ENCODE data around the gene SLC29A1.

Gene SLC29A1

DNA sequence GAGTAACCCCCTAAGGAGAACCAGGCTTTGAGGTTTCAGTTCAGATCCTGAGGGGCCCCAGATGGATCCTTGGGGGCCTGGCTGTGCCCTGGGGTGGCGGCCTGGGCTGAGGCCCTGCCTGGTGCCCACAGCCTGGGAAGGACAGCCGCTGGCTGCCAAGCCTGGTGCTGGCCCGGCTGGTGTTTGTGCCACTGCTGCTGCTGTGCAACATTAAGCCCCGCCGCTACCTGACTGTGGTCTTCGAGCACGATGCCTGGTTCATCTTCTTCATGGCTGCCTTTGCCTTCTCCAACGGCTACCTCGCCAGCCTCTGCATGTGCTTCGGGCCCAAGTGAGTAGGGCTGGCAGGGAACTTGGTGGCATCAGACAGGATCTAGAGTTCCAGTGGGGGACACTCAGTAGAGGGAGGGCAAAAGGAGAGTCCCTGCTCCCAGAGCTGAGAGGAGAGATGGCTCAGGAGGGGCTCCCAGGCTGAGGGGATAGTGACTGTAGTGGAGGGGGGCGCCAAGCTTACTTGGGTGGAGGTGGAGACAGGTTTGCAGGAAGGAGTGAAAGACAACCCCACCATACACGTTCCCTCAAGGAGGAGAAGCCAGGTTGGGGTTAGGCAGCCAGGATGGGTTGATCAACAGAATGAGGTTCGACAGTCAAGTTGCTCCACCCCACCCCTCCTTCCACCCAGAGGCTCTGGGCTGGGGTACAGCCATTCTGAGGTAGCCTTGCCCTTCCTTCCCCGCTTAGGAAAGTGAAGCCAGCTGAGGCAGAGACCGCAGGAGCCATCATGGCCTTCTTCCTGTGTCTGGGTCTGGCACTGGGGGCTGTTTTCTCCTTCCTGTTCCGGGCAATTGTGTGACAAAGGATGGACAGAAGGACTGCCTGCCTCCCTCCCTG, 9.5 kb downstream of the SLC29A1 start:
- Histone ChIP-seq H3K27ac (ENCODE audit: low read length) (peak overlapping the region; percentile 75), H3K4me3 (ENCODE audit: low read depth in 1 of 2, low read length in 2 of 2) (no peak overlapping the region), H3K4me1 (ENCODE audit: control insufficient read depth in 1 of 2, insufficient read depth in 2 of 2, low read length in 2 of 2) (peaks cover 21 to 89% of the 10 kb centered on the region in 2 donors), H3K9me3 (ENCODE audit: control insufficient read depth in 1 of 2, low read length in 2 of 2) (no peaks in the 10 kb centered on the region), H3K36me3 (ENCODE audit: control insufficient read depth in 1 of 2, insufficient read depth in 2 of 2, low read length in 2 of 2) (peaks cover 7 to 21% of the 10 kb centered on the region in 2 donors), H3K27me3 (ENCODE audit: low read depth, low read length) (no peaks in the 10 kb centered on the region)

- Histone ChIP-seq H3K4me1 (ENCODE audit: control insufficient read depth in 1 of 2, insufficient read depth in 2 of 2, low read length in 2 of 2) (peaks cover 21 to 82% of the 10 kb centered on the region in 2 donors), H3K9me3 (ENCODE audit: control insufficient read depth in 1 of 2, low read length in 2 of 2) (no peaks in the 10 kb centered on the region), H3K27ac (ENCODE audit: low read length) (peak overlapping the region; percentile 75), H3K36me3 (ENCODE audit: control insufficient read depth in 1 of 2, insufficient read depth in 2 of 2, low read length in 2 of 2) (peaks cover 7 to 21% of the 10 kb centered on the region in 2 donors), H3K27me3 (ENCODE audit: low read depth, low read length) (no peaks in the 10 kb centered on the region), H3K4me3 (ENCODE audit: low read depth in 1 of 2, low read length in 2 of 2) (no peak overlapping the region)
These were observed 10.2 kb downstream of the SLC29A1 start for GRCh38 chr6:44233567-44234100.

- Histone ChIP-seq H3K9me3 (ENCODE audit: control insufficient read depth in 1 of 2, low read length in 2 of 2) (no peaks in the 10 kb centered on the region), H3K36me3 (ENCODE audit: control insufficient read depth in 1 of 2, insufficient read depth in 2 of 2, low read length in 2 of 2) (peaks cover 7 to 20% of the 10 kb centered on the region in 2 donors), H3K4me3 (ENCODE audit: low read depth in 1 of 2, low read length in 2 of 2) (no peak overlapping the region), H3K27ac (ENCODE audit: low read length) (peak overlapping the region; percentile 75), H3K4me1 (ENCODE audit: control insufficient read depth in 1 of 2, insufficient read depth in 2 of 2, low read length in 2 of 2) (peaks cover 16 to 75% of the 10 kb centered on the region in 2 donors), H3K27me3 (ENCODE audit: low read depth, low read length) (no peaks in the 10 kb centered on the region)
These were observed 11.0 kb downstream of the SLC29A1 start for GRCh38 chr6:44234101-44235025.

GRCh38 chr6:44235269-44235668, 11.9 kb downstream of the SLC29A1 start:
- peaks cover 15 to 66% of the 10 kb centered on the region in 2 donors for H3K4me1 ChIP-seq (ENCODE audit: control insufficient read depth in 1 of 2, insufficient read depth in 2 of 2, low read length in 2 of 2)
- peaks cover 4 to 10% of the 10 kb centered on the region in 2 donors for H3K36me3 ChIP-seq (ENCODE audit: control insufficient read depth in 1 of 2, insufficient read depth in 2 of 2, low read length in 2 of 2)

DNA sequence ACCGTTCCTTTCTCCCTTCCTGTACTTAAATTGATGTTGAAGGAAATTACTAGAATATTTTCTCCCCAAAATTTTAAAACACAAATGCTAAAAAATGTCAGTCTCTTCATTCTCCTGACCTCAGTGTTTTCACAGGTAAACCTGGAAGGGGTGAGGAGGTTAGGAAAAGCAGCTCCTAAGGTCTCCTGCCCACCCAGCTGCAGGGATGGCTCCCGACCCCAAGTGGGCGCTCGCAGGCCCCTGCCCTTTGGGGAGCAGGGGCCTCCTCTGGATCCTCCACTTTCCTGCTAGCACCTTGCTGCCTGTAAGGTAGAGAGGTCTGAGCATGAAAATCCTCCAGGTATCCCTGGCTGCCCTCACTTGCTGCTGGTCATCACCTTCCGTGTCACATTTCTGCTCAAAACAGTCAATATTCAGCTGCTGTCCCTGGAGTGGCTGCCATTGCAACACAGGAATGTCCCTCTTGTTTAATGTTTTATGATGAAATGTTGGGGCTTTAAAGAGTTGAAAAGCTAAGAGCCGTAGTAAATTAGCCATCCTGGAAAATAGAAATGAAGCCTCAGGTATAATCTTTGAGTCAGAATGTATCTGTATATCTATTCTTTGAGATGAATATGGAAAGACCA, 12.6 kb downstream of the SLC29A1 start:
- Histone ChIP-seq H3K4me1 (ENCODE audit: control insufficient read depth in 1 of 2, insufficient read depth in 2 of 2, low read length in 2 of 2) (peaks cover 15 to 59% of the 10 kb centered on the region in 2 donors), H3K27ac (ENCODE audit: low read length) (peak overlapping the region; percentile 75), H3K27me3 (ENCODE audit: low read depth, low read length) (no peaks in the 10 kb centered on the region), H3K9me3 (ENCODE audit: control insufficient read depth in 1 of 2, low read length in 2 of 2) (no peaks in the 10 kb centered on the region), H3K4me3 (ENCODE audit: low read depth in 1 of 2, low read length in 2 of 2) (no peak overlapping the region), H3K36me3 (ENCODE audit: control insufficient read depth in 1 of 2, insufficient read depth in 2 of 2, low read length in 2 of 2) (peaks cover 4 to 5% of the 10 kb centered on the region in 2 donors)

More at GRCh38 chr6:44235269-44235668, 11.9 kb downstream of the SLC29A1 start:
- Histone ChIP-seq H3K4me3 (ENCODE audit: low read depth in 1 of 2, low read length in 2 of 2) (no peak overlapping the region), H3K9me3 (ENCODE audit: control insufficient read depth in 1 of 2, low read length in 2 of 2) (no peaks in the 10 kb centered on the region), H3K27ac (ENCODE audit: low read length) (peak overlapping the region; percentile 75), H3K27me3 (ENCODE audit: low read depth, low read length) (no peaks in the 10 kb centered on the region)

DNA sequence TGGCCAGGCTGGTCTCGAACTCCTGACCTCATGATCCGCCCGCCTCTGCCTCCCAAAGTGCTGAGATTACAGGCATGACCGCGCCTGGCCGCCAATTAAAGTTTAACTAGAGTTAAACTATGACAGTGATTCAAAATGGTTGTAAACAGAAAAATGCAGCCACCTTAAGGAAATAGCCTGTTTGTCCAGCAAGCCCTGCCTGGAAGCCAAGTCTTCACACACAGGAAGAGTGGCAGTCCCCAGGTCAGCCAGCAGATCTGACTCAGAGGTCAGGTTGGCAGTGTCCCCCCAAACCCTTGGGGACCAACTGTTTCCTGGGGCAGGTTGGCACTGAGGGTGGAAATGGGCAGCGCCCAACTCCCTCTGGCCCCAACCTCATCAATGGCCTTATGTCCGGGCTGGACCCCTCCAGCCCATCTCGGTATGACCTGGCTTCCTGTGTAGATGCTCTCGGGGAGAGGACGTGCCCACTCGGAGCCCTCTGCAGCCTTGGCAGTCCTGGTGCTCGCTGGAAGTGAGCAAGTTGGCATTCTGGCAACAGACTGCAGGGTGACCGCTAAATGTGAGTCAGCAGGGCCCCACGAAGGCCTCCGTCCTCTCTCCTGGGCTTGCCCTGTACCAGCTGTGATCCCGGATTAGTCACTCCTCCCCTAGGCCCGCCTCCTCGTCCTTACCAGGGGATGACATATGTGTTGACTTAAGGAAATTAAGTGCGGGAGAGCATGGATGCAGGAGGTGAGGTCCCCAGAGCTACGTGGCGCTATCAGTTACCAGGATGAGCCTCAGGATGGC, 13.8 kb downstream of the SLC29A1 start:
- H3K36me3 ChIP-seq (ENCODE audit: control insufficient read depth in 1 of 2, insufficient read depth in 2 of 2, low read length in 2 of 2), result peaks cover 2 to 5% of the 10 kb centered on the region in 2 donors
- peaks cover 15 to 48% of the 10 kb centered on the region in 2 donors for H3K4me1 ChIP-seq (ENCODE audit: control insufficient read depth in 1 of 2, insufficient read depth in 2 of 2, low read length in 2 of 2)
- H3K27ac ChIP-seq (ENCODE audit: low read length), result peak overlapping the region; percentile 95

DNA sequence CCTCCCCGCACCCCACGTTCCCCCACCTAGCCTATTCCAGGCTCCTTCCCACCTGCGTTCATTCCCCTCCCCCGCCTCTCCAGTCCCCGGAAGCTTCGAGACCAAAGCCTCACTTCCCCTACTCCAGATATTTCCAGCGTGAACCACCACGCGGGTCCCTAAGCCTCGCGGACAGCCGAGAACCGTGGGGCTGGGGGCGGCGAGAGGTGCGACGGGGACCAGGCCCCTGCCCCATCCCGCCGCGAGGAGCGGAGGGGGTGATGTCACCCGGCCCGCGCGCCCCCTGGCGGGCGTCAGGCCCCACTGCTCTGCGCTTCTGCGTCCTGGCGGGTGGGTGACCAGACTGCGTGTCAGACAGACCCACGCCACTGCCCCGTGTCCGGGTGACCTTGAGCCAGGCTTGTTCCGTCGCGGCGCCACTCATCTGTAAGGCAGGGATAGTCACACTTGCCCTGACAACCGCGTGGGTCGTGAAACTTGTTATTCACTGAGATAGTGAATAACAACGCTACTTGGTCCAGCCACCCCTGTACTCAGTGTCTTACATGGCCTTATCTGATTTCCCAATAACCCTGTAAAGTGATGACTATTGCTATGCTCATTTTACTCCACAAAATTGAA, 14.5 kb downstream of the SLC29A1 start:
- peaks cover 15 to 42% of the 10 kb centered on the region in 2 donors for H3K4me1 ChIP-seq (ENCODE audit: control insufficient read depth in 1 of 2, insufficient read depth in 2 of 2, low read length in 2 of 2)
- no peaks in the 10 kb centered on the region for H3K36me3 ChIP-seq (ENCODE audit: control insufficient read depth in 1 of 2, insufficient read depth in 2 of 2, low read length in 2 of 2)
- H3K27me3 ChIP-seq (ENCODE audit: low read depth, low read length), result no peaks in the 10 kb centered on the region
- H3K27ac ChIP-seq (ENCODE audit: low read length), result peak overlapping the region; percentile 95
- H3K9me3 ChIP-seq (ENCODE audit: control insufficient read depth in 1 of 2, low read length in 2 of 2), result no peaks in the 10 kb centered on the region
- peak overlapping the region; percentile 69 to 70 for H3K4me3 ChIP-seq (ENCODE audit: low read depth in 1 of 2, low read length in 2 of 2)

More for the DNA sequence above, 13.8 kb downstream of the SLC29A1 start:
- Histone ChIP-seq H3K27me3 (ENCODE audit: low read depth, low read length) (no peaks in the 10 kb centered on the region), H3K9me3 (ENCODE audit: control insufficient read depth in 1 of 2, low read length in 2 of 2) (no peaks in the 10 kb centered on the region), H3K4me3 (ENCODE audit: low read depth in 1 of 2, low read length in 2 of 2) (peak overlapping the region; percentile 69 to 70)

DNA sequence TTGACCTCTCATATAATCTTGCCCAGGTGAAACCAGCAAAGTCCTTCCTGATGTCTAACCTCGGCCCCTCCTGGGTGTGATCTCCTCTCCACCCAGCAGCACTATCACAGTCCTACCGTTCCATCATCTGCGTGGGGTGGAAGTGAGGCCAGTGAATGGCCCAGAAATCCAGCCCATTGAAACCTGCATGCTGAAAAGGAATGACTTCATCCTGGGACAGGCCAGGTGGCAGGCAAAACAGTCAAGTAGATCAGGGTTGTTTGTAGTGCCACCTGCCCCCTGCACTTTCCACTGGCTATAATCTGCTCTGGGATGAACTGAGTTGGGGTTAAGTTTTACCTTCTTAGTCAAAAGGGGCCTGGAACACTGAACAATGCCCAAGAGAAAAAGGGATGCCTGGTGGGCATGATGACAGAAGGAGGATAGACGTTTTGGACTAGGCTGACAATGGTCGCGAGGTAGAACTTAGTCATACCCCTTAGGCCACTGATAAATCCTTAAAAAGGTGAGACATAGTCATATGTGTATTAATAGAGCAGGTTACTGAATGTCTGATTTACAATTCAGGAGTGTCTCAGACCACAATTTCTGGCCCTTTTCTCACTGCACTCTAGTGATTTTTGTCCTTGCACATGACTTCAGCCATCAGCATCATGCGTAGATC, 15.4 kb downstream of the SLC29A1 start:
- Histone ChIP-seq H3K36me3 (ENCODE audit: control insufficient read depth in 1 of 2, insufficient read depth in 2 of 2, low read length in 2 of 2) (no peaks in the 10 kb centered on the region), H3K9me3 (ENCODE audit: control insufficient read depth in 1 of 2, low read length in 2 of 2) (no peaks in the 10 kb centered on the region), H3K4me3 (ENCODE audit: low read depth in 1 of 2, low read length in 2 of 2) (no peak overlapping the region), H3K27me3 (ENCODE audit: low read depth, low read length) (no peaks in the 10 kb centered on the region), H3K27ac (ENCODE audit: low read length) (peak overlapping the region; percentile 95), H3K4me1 (ENCODE audit: control insufficient read depth in 1 of 2, insufficient read depth in 2 of 2, low read length in 2 of 2) (peaks cover 8 to 33% of the 10 kb centered on the region in 2 donors)

- Histone ChIP-seq H3K4me1 (ENCODE audit: control insufficient read depth in 1 of 2, insufficient read depth in 2 of 2, low read length in 2 of 2) (peaks cover 0 to 2% of the 10 kb centered on the region in 2 donors), H3K27me3 (ENCODE audit: low read depth, low read length) (no peaks in the 10 kb centered on the region), H3K36me3 (ENCODE audit: control insufficient read depth in 1 of 2, insufficient read depth in 2 of 2, low read length in 2 of 2) (peaks cover 0 to 6% of the 10 kb centered on the region in 2 donors), H3K27ac (ENCODE audit: low read length) (no peak overlapping the region), H3K9me3 (ENCODE audit: control insufficient read depth in 1 of 2, low read length in 2 of 2) (no peaks in the 10 kb centered on the region), H3K4me3 (ENCODE audit: low read depth in 1 of 2, low read length in 2 of 2) (no peak overlapping the region)
These were observed 19.9 kb downstream of the SLC29A1 start for GRCh38 chr6:44243345-44243744.
